Naive thymus-derived CD4-positive, alpha-beta T cell (primary cell): ENCODE results near the gene GBX2. TPM values are rescaled to one million over a fixed set of nuclear protein-coding genes. Genes with fewer than 3 reads are reported as not detected.

Source experiments
- ATAC-seq: fragments of 150-1000 bp; cut with Tn5 transposase; 2 replicates; pipeline ENCODE4 v1.10.0; 2021; ENCODE audit warnings: mild to moderate bottlenecking, moderate library complexity
- CTCF ChIA-PET: fragments of 350-600 bp; sonication (Branson Sonifier 250); formaldehyde crosslinking; loops from one replicate; lab custom pipeline; 2021; ENCODE audit warnings: antibody characterized with exemption; lab: Charles Lee
- POLR2A ChIA-PET: fragments of 350-600 bp; sonication (Branson Sonifier 250); formaldehyde crosslinking; loops from one replicate; lab custom pipeline; 2021; ENCODE audit warnings: antibody characterized with exemption, inconsistent platforms; lab: Charles Lee
- DNase-seq, 9 donors: peaks; one replicate each; pipeline versions ENCODE4 v3.0.0 to v3.0.0-alpha.2; 2020 to 2022; ENCODE audit warnings: mixed read lengths in 1 of 9
- H3K27ac ChIP-seq: one replicate; pipeline ENCODE4 v1.7.0; 2013; ENCODE audit warnings: mild to moderate bottlenecking, low read depth, low read length, moderate library complexity
- H3K27me3 ChIP-seq, 2 donors: one replicate each; pipeline ENCODE4 v1.7.0; 2013; ENCODE audit warnings: low read length in 2 of 2, mild to moderate bottlenecking in 2 of 2, moderate library complexity in 2 of 2; ENCODE audit not compliant: control insufficient read depth in 2 of 2, insufficient read depth in 2 of 2
- H3K36me3 ChIP-seq, 3 experiments: 1 replicate in 2 of 3; 2 replicates in 1 of 3; pipeline ENCODE4 v1.7.0; 2013; ENCODE audit warnings: low read length in 3 of 3, mild to moderate bottlenecking in 3 of 3, moderate library complexity in 1 of 3; ENCODE audit not compliant: insufficient read depth in 3 of 3, control insufficient read depth in 2 of 3
- H3K4me1 ChIP-seq, 2 donors: one replicate each; pipeline ENCODE4 v1.7.0; 2013; ENCODE audit warnings: low read length in 2 of 2, mild to moderate bottlenecking in 2 of 2, moderate library complexity in 1 of 2; ENCODE audit not compliant: control insufficient read depth in 2 of 2, insufficient read depth in 2 of 2
- H3K4me3 ChIP-seq: 2 replicates; pipeline ENCODE4 v1.7.0; 2013; ENCODE audit warnings: mild to moderate bottlenecking, low read length
- H3K9me3 ChIP-seq, 3 experiments: 1 replicate in 2 of 3; 2 replicates in 1 of 3; pipeline ENCODE4 v1.7.0; 2013; ENCODE audit warnings: low read length in 3 of 3; ENCODE audit not compliant: control insufficient read depth in 2 of 3
- H3K27ac Mint-ChIP-seq, 9 donors: one replicate each; pipeline ENCODE4 v1.8.0; 2020 to 2022; ENCODE audit warnings: mixed read lengths in 9 of 9, mild to moderate bottlenecking in 8 of 9, moderate library complexity in 5 of 9, inconsistent platforms in 2 of 9
- H3K27me3 Mint-ChIP-seq, 5 donors: one replicate each; pipeline ENCODE4 v1.8.0; 2021 to 2022; ENCODE audit warnings: mixed read lengths in 5 of 5, mild to moderate bottlenecking in 1 of 5
- H3K36me3 Mint-ChIP-seq, 5 donors: one replicate each; pipeline ENCODE4 v1.8.0; 2020 to 2022; ENCODE audit warnings: mixed read lengths in 5 of 5, mild to moderate bottlenecking in 3 of 5, inconsistent platforms in 1 of 5
- H3K4me1 Mint-ChIP-seq, 7 donors: one replicate each; pipeline ENCODE4 v1.8.0; 2020 to 2022; ENCODE audit warnings: mixed read lengths in 7 of 7, mild to moderate bottlenecking in 3 of 7, inconsistent platforms in 1 of 7
- H3K4me3 Mint-ChIP-seq, 10 donors: one replicate each; pipeline ENCODE4 v1.8.0; 2020 to 2022; ENCODE audit warnings: mild to moderate bottlenecking in 10 of 10, mixed read lengths in 10 of 10, moderate library complexity in 6 of 10, inconsistent platforms in 2 of 10
- H3K9me3 Mint-ChIP-seq, 11 donors: one replicate each; pipeline ENCODE4 v1.8.0; 2020 to 2022; ENCODE audit warnings: mixed read lengths in 11 of 11, mild to moderate bottlenecking in 4 of 11, inconsistent platforms in 1 of 11, moderate library complexity in 1 of 11
- intact Hi-C, 2 donors: fragments of 100-400 bp; cut with micrococcal nuclease; formaldehyde crosslinking; loops; one replicate each; pipeline ENCODE4 v1.15.1; 2023
- polyA plus RNA-seq, 2 donors: library from polyadenylated mRNA; unstranded; fragments of 300-500 nt; fragmentation: Illumina TruSeq; gene quantifications; one replicate each; pipeline ENCODE4 v1.2.3, GENCODE V29; 2021
- total RNA-seq, 6 experiments: library from RNA in 5 of 6; stranded (reverse) in 5 of 6; gene quantifications; 1 replicate in 5 of 6; 2 replicates in 1 of 6; pipeline ENCODE4 v1.2.3 and lab custom pipeline; 2021 to 2026

The GBX2 gene
- total RNA-seq (not detected), polyA plus RNA-seq (not detected), total RNA-seq (lab: John Stamatoyannopoulos, UW) (not detected)

DNA sequence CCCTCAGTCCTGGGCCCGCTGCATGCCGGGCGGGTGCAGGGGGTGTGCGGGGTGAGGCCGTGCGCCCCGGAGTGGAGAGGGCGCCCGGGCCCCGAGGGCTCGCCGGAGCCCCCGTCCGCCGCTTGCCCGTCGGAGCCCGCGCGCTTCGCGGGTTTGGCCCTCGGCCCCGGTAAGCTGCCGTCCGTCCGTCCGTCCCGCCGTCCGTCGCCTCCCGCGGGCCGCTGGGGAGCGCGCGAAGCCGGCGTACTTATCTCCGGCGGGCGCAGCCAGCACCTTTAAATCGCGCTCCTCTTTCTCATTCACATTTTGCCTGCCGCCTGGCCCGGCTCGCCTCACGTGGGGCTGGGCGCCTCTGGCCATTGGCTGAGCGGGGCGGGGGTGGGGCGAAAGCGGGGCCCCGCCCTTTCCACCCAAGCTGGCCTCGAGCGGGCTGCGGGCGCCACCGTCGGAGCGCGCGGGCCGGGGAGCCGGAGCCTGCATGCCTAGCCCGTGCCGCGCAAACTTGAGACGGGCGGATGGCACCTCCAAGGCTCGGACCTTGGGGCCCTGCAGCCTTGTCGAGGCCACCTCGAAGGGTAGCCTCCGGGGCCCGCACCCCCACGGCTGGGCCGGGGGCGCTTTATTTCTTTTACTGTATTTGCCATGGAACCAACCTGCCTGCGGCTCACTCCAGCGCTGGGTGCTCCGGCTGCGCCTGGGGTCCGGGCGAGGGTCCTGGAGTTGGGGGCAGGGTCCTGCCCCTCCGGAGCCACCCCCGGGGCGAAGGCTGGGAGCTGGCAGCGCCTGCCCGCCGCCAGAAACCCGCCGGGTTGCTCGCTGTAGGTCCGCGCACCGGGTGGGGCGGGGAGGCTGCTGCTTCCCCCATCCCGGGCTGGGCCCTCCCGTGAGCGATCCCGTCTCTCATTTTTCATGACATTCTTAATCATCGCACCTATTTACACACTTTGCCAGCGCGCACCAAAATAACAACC is at the start of gene GBX2:
TSS of gene GBX2 (minus strand) at position 277 of the 971 bp plus-strand sequence. CDS start 415 bp downstream, outside the sequence.
- ChIA-PET CTCF (no interaction called here), POLR2A (no interaction called here)
- no peak within 1 kb of the TSS for H3K4me3 ChIP-seq
- no peak within 1 kb of the TSS for H3K27ac ChIP-seq
- Mint-ChIP-seq H3K27ac (peak within 1 kb of the TSS in 1 of 9 donors; percentile 79), H3K36me3 (no peaks in the 10 kb centered on the region), H3K4me3 (peak within 1 kb of the TSS in 3 of 10 donors; percentile 7 to 22 (median 21)), H3K9me3 (peaks cover 0 to 1% (median 0%) of the 10 kb centered on the region in 11 donors), H3K27me3 (peaks cover 51 to 61% (median 57%) of the 10 kb centered on the region in 5 donors), H3K4me1 (peaks cover 0 to 30% (median 21%) of the 10 kb centered on the region in 7 donors)
- no peaks in the 10 kb centered on the region for H3K9me3 ChIP-seq
- DNase-seq (no peak), ATAC-seq (no peak)
- intact Hi-C loops, result no loop called here
- H3K27me3 ChIP-seq, result peaks cover 0 to 9% of the 10 kb centered on the region in 2 donors
- no peaks in the 10 kb centered on the region for H3K4me1 ChIP-seq
- no peaks in the 10 kb centered on the region for H3K36me3 ChIP-seq

DNA sequence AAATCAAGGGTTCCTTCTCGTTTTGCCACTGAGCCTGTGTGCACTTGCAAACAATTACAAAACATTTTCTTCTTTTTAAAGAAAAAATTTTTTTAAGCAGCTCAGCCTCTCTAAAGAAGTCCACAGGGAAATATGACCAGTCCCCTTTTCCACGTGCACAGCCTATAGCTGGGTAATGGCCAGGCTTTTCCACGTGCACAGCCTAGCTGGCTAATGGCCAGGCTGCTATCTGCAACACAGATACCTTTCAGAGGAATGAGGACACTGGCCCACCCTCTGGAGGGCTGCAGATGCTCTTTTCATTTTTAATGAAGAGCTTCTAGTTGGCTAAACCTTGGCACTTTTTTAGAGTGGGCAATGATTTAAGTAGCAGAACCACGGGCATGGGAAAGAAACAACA is 49.7 kb upstream of the GBX2 start:
- POLR2A ChIA-PET, result no interaction called here
- peaks cover 0 to 53% (median 33%) of the 10 kb centered on the region in 5 donors for H3K27me3 Mint-ChIP-seq
- no peak for ATAC-seq

DNA sequence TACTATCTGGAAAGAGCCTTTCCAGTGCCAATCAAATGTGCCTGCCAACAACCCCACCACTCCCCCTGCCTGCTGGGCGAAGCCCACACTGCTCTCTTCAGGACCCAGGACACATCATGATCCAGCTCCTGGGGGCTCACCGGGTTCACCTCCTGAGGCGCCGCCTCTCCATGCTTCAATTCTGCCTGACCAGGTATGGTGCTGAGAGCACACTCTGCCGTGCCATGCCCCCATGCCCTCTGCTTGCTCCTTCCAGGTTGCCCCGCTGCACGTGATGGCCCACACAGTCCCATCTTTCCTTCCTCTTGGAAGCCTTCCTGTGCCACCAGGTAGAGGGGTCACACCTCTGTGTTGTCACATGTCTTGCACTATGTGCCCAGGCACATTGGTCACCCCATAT is 48.5 kb upstream of the GBX2 start:
- ChIA-PET CTCF (no interaction called here), POLR2A (no interaction called here)
- DNase-seq, result no peak
- H3K27ac Mint-ChIP-seq, result no peak overlapping the region
- no peak for ATAC-seq
- H3K36me3 ChIP-seq, result no peaks in the 10 kb centered on the region
- intact Hi-C loops, result no loop called here
- no peak overlapping the region for H3K27ac ChIP-seq
- H3K36me3 Mint-ChIP-seq, result no peaks in the 10 kb centered on the region
- H3K9me3 Mint-ChIP-seq, result peaks cover 0 to 7% (median 0%) of the 10 kb centered on the region in 11 donors
- H3K4me3 ChIP-seq, result no peak overlapping the region
- no peaks in the 10 kb centered on the region for H3K4me1 ChIP-seq
- H3K4me1 Mint-ChIP-seq, result peaks cover 0 to 4% (median 0%) of the 10 kb centered on the region in 7 donors
- peaks cover 0 to 52% (median 34%) of the 10 kb centered on the region in 5 donors for H3K27me3 Mint-ChIP-seq
- H3K27me3 ChIP-seq, result no peaks in the 10 kb centered on the region
- H3K4me3 Mint-ChIP-seq, result no peak overlapping the region
- H3K9me3 ChIP-seq, result no peaks in the 10 kb centered on the region

More for the DNA sequence above, 49.7 kb upstream of the GBX2 start:
- Mint-ChIP-seq H3K27ac (no peak overlapping the region), H3K4me3 (no peak overlapping the region), H3K4me1 (peaks cover 0 to 4% (median 0%) of the 10 kb centered on the region in 7 donors), H3K9me3 (peaks cover 0 to 13% (median 0%) of the 10 kb centered on the region in 11 donors), H3K36me3 (no peaks in the 10 kb centered on the region)
- Histone ChIP-seq H3K4me3 (no peak overlapping the region), H3K9me3 (no peaks in the 10 kb centered on the region), H3K4me1 (no peaks in the 10 kb centered on the region), H3K27me3 (no peaks in the 10 kb centered on the region), H3K27ac (no peak overlapping the region), H3K36me3 (no peaks in the 10 kb centered on the region)
- intact Hi-C loops, result no loop called here
- CTCF ChIA-PET, result no interaction called here
- no peak for DNase-seq

DNA sequence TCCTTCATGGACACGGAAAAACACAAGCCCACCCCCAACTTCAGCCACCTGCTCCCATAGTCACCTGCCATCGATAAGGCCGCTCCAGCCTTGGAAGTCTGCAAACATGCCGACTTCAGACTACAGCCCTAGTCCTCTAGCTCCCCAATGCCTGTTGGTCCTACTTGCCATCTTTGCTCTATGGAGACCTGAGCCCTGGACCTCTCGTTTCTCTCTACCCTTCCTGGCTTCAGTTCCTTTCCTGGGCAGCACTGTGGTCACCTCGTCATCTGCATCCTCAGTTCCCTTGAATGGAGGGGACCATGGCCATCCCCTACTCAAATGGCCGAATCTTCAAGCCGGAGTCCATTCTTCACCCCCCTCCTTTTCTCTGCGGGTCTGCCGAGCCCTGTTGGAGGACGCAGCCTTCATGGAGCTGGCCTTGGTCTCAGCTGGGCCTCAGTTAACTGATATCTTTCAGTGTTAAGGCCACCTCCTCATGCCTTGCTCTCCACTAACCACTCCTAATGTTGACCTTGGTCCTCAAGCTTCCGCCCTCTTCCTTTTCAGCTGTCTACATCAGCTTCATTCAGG is 47.7 kb upstream of the GBX2 start:
- Mint-ChIP-seq H3K4me1 (peaks cover 0 to 4% (median 0%) of the 10 kb centered on the region in 7 donors), H3K27ac (no peak overlapping the region), H3K36me3 (no peaks in the 10 kb centered on the region), H3K27me3 (peaks cover 0 to 47% (median 35%) of the 10 kb centered on the region in 5 donors), H3K9me3 (peaks cover 0 to 5% (median 0%) of the 10 kb centered on the region in 11 donors), H3K4me3 (no peak overlapping the region)
- Histone ChIP-seq H3K9me3 (no peaks in the 10 kb centered on the region), H3K36me3 (no peaks in the 10 kb centered on the region), H3K27ac (no peak overlapping the region), H3K4me3 (no peak overlapping the region), H3K4me1 (no peaks in the 10 kb centered on the region), H3K27me3 (no peaks in the 10 kb centered on the region)
- CTCF ChIA-PET, result no interaction called here
- intact Hi-C loops, result no loop called here
- ATAC-seq, result no peak
- no peak for DNase-seq
- POLR2A ChIA-PET, result no interaction called here

DNA sequence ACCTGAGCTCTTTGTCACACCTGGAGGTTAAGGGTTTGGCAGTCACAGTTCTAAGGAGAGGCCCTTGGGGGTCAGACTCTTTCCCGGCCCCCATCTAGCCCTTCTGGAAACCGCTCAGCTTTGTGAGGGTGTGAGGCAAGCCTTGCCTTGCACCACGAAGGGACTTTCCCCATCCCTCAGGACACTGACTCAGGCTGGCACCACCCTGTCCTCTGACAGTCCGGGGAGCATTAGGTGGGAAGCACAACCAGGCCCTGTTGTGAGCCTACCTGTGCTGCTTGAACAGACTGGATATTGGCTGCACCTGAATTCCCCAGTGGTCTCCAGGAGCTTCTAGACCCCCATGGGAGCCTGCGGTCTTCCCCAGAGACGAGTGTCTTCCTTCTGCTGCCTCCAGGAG is 47.0 kb upstream of the GBX2 start:
- intact Hi-C loops, result no loop called here
- Mint-ChIP-seq H3K27ac (no peak overlapping the region), H3K4me3 (no peak overlapping the region), H3K4me1 (peaks cover 0 to 4% (median 0%) of the 10 kb centered on the region in 7 donors), H3K9me3 (peaks cover 0 to 5% (median 0%) of the 10 kb centered on the region in 11 donors), H3K27me3 (peaks cover 0 to 53% (median 38%) of the 10 kb centered on the region in 5 donors), H3K36me3 (no peaks in the 10 kb centered on the region)
- H3K27me3 ChIP-seq, result no peaks in the 10 kb centered on the region
- POLR2A ChIA-PET, result no interaction called here
- H3K9me3 ChIP-seq, result no peaks in the 10 kb centered on the region
- no peak overlapping the region for H3K27ac ChIP-seq
- no peak for ATAC-seq
- no peaks in the 10 kb centered on the region for H3K4me1 ChIP-seq
- no peaks in the 10 kb centered on the region for H3K36me3 ChIP-seq
- DNase-seq, result no peak
- no peak overlapping the region for H3K4me3 ChIP-seq
- CTCF ChIA-PET, result no interaction called here

DNA sequence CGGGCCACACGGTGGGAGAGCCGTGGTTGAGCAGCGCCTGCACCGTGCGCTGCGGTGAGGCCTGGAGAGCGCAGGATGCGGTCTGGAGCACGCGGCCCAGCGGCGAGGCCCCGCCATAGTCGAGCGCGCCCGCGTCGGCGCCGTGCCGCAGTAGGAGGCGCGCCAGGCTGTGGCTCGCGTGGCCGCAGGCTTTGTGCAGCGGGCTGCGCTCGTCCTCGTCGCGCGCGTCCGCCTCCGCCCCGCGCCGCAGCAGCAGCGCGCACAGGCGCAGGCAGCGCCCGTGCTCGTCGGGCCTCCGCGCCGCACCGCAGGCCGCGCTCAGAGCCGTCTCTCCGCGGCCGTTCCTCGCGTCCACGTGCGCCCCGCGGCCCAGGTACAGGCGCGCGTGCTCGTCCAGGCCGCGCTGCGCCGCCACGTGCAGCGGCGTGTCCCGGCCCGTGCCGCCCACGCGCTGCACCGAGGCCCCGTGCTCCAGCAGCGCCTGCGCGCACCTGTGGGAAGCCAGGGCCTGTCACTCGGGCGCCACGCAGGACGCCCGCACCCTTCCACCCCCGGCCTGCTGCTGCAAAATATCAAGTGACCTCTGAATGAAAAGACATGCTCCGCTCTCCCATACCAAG is 46.3 kb upstream of the GBX2 start:
- ChIA-PET CTCF (no interaction called here), POLR2A (no interaction called here)
- H3K27ac Mint-ChIP-seq, result no peak overlapping the region

More for the DNA sequence above, 46.3 kb upstream of the GBX2 start:
- peaks cover 0 to 60% (median 45%) of the 10 kb centered on the region in 5 donors for H3K27me3 Mint-ChIP-seq
- intact Hi-C loops, result no loop called here
- DNase-seq (no peak), ATAC-seq (no peak)
- Histone ChIP-seq H3K4me1 (no peaks in the 10 kb centered on the region), H3K27ac (no peak overlapping the region), H3K4me3 (no peak overlapping the region), H3K9me3 (no peaks in the 10 kb centered on the region), H3K36me3 (no peaks in the 10 kb centered on the region), H3K27me3 (no peaks in the 10 kb centered on the region)
- H3K4me3 Mint-ChIP-seq, result no peak overlapping the region
- no peaks in the 10 kb centered on the region for H3K36me3 Mint-ChIP-seq
- H3K9me3 Mint-ChIP-seq, result peaks cover 0 to 5% (median 0%) of the 10 kb centered on the region in 11 donors
- peaks cover 0 to 4% (median 0%) of the 10 kb centered on the region in 7 donors for H3K4me1 Mint-ChIP-seq
